ENCODE measurements around the gene FIGNL1.

GRCh38 chr7:50472427-50472826 lies 22.3 kb upstream of the FIGNL1 start:
- TF ChIP-seq CTCF (conservative IDR thresholded peaks at IDR 0.05; ENCODE audit: low read depth, low read length) (no peak), USF2 (IDR thresholded peaks at IDR 0.05; ENCODE audit: low read depth, low read length) (no peak), POLR2A (IDR thresholded peaks at IDR 0.05; ENCODE audit: low read depth, low read length) (no peak), MXI1 (IDR thresholded peaks at IDR 0.05; ENCODE audit: borderline replicate concordance, low read depth, low read length) (no peak), CEBPB (IDR thresholded peaks at IDR 0.05; ENCODE audit: low read depth, low read length) (no peak), SMC3 (IDR thresholded peaks at IDR 0.05; ENCODE audit: low read depth, low read length) (no peak), RAD21 (IDR thresholded peaks at IDR 0.05; ENCODE audit: low read length) (no peak), MAZ (IDR thresholded peaks at IDR 0.05; ENCODE audit: borderline replicate concordance, low read depth, low read length) (no peak), RCOR1 (IDR thresholded peaks at IDR 0.05; ENCODE audit: insufficient replicate concordance, low read length) (no peak), ELK1 (IDR thresholded peaks at IDR 0.05; ENCODE audit: borderline replicate concordance, low read depth, low read length) (no peak), CHD1 (IDR thresholded peaks at IDR 0.05; ENCODE audit: low read depth, low read length) (no peak), NFE2L2 (IDR thresholded peaks at IDR 0.05; ENCODE audit: low read depth, low read length) (no peak), FOS (IDR thresholded peaks at IDR 0.05; ENCODE audit: low read depth, low read length) (no peak)
